Nephron (organoid): Measurements from ENCODE around the gene ZNF516.

ENCODE experiments used
- H3K27ac Mint-ChIP-seq, 3 experiments: 2 replicates each; pipeline ENCODE4 v1.8.0; 2020; ENCODE audit warnings: mixed read lengths in 3 of 3, mild to moderate bottlenecking in 2 of 3, moderate library complexity in 1 of 3
- H3K27me3 Mint-ChIP-seq: 2 replicates; pipeline ENCODE4 v1.8.0; 2021; ENCODE audit warnings: low read depth, mild to moderate bottlenecking, moderate library complexity, mixed read lengths
- H3K36me3 Mint-ChIP-seq: 2 replicates; pipeline ENCODE4 v1.8.0; 2020; ENCODE audit warnings: low read depth, mixed read lengths
- H3K4me1 Mint-ChIP-seq: 2 replicates; pipeline ENCODE4 v1.8.0; 2020; ENCODE audit warnings: mixed read lengths
- H3K4me3 Mint-ChIP-seq, 3 experiments: 2 replicates each; pipeline ENCODE4 v1.8.0; 2020; ENCODE audit warnings: mild to moderate bottlenecking in 3 of 3, mixed read lengths in 3 of 3, moderate library complexity in 2 of 3
- H3K9me3 Mint-ChIP-seq: 2 replicates; pipeline ENCODE4 v1.8.0; 2020; ENCODE audit warnings: mixed read lengths
- CTCF ChIP-seq, 3 experiments: fragments of 200-600 bp; sonication (generic); IDR thresholded peaks; one replicate each; pipeline ENCODE4 v1.5.0; 2021; ENCODE audit warnings: antibody characterized with exemption in 3 of 3; ENCODE audit not compliant: unreplicated experiment in 3 of 3

The ZNF516 gene

GRCh38 chr18:76376668-76377358, 118.2 kb downstream of the ZNF516 start:
- H3K9me3 Mint-ChIP-seq, result no peaks in the 10 kb centered on the region
- peaks cover 61% of the 10 kb centered on the region for H3K36me3 Mint-ChIP-seq
- TF ChIP-seq CTCF (IDR thresholded peaks at IDR 0.05; ENCODE audit: unreplicated experiment in 3 of 3), result no peak
- no peak overlapping the region for H3K4me3 Mint-ChIP-seq
- peaks cover 4% of the 10 kb centered on the region for H3K4me1 Mint-ChIP-seq
- no peak overlapping the region for H3K27ac Mint-ChIP-seq
- H3K27me3 Mint-ChIP-seq, result no peaks in the 10 kb centered on the region

GRCh38 chr18:76376225-76376624, 118.8 kb downstream of the ZNF516 start:
- H3K4me3 Mint-ChIP-seq, result no peak overlapping the region

GRCh38 chr18:76374330-76375281, 120.4 kb downstream of the ZNF516 start:
- H3K4me1 Mint-ChIP-seq, result no peaks in the 10 kb centered on the region
- H3K27me3 Mint-ChIP-seq, result no peaks in the 10 kb centered on the region
- H3K9me3 Mint-ChIP-seq, result no peaks in the 10 kb centered on the region
- H3K36me3 Mint-ChIP-seq, result peaks cover 62% of the 10 kb centered on the region
- no peak for TF ChIP-seq CTCF (IDR thresholded peaks at IDR 0.05; ENCODE audit: unreplicated experiment in 3 of 3)
- no peak overlapping the region for H3K4me3 Mint-ChIP-seq
- H3K27ac Mint-ChIP-seq, result no peak overlapping the region

More at GRCh38 chr18:76376225-76376624, 118.8 kb downstream of the ZNF516 start:
- Mint-ChIP-seq H3K27me3 (no peaks in the 10 kb centered on the region), H3K9me3 (no peaks in the 10 kb centered on the region), H3K4me1 (peaks cover 4% of the 10 kb centered on the region), H3K36me3 (peaks cover 61% of the 10 kb centered on the region), H3K27ac (no peak overlapping the region)
- no peak for TF ChIP-seq CTCF (IDR thresholded peaks at IDR 0.05; ENCODE audit: unreplicated experiment in 3 of 3)

- Mint-ChIP-seq H3K9me3 (no peaks in the 10 kb centered on the region), H3K4me1 (peaks cover 2% of the 10 kb centered on the region), H3K36me3 (peaks cover 68% of the 10 kb centered on the region), H3K4me3 (no peak overlapping the region), H3K27ac (no peak overlapping the region), H3K27me3 (no peaks in the 10 kb centered on the region)
- TF ChIP-seq CTCF (IDR thresholded peaks at IDR 0.05; ENCODE audit: unreplicated experiment in 3 of 3), result no peak
These were observed 121.7 kb downstream of the ZNF516 start for GRCh38 chr18:76373297-76373696.

GRCh38 chr18:76371301-76372203, 123.5 kb downstream of the ZNF516 start:
- Mint-ChIP-seq H3K4me3 (no peak overlapping the region), H3K27ac (no peak overlapping the region), H3K4me1 (peaks cover 5% of the 10 kb centered on the region), H3K27me3 (no peaks in the 10 kb centered on the region), H3K36me3 (peaks cover 68% of the 10 kb centered on the region), H3K9me3 (no peaks in the 10 kb centered on the region)
- TF ChIP-seq CTCF (IDR thresholded peaks at IDR 0.05; ENCODE audit: unreplicated experiment in 3 of 3), result no peak
